OCI-LY1 (cell line): ENCODE measurements around the gene ACVR1C.
A peak's percentile ranks its signal among the peaks of the same experiment; 100 is the strongest.

Experiments used
- H2AFZ ChIP-seq: fragments of 200-600 bp; sonication (generic), shearing (Covaris generic); 2 replicates; pipeline ENCODE4 v1.6.0; 2014; ENCODE audit warnings: antibody characterized with exemption, mild to moderate bottlenecking, low read length
- H3F3A ChIP-seq: fragments of 200-600 bp; sonication (generic), shearing (Covaris generic); 2 replicates; pipeline ENCODE4 v1.6.0; 2014; ENCODE audit warnings: mild to moderate bottlenecking, antibody characterized with exemption, low read length, moderate library complexity; ENCODE audit not compliant: insufficient read depth
- H3K27ac ChIP-seq: fragments of 200-600 bp; sonication (generic); 2 replicates; pipeline ENCODE4 v1.5.1; 2014; ENCODE audit warnings: low read length, mixed run types, mild to moderate bottlenecking, low read depth; ENCODE audit not compliant: poor library complexity, severe bottlenecking
- H3K27me3 ChIP-seq: fragments of 200-600 bp; sonication (generic); 2 replicates; pipeline ENCODE4 v1.6.0; 2014; ENCODE audit warnings: antibody characterized with exemption, mild to moderate bottlenecking, low read length, moderate library complexity; ENCODE audit not compliant: insufficient read depth
- H3K36me3 ChIP-seq: fragments of 200-600 bp; sonication (generic); 2 replicates; pipeline ENCODE4 v1.6.1; 2014; ENCODE audit warnings: mild to moderate bottlenecking, antibody characterized with exemption, low read length, moderate library complexity, mixed read lengths; ENCODE audit not compliant: insufficient read depth
- H3K4me1 ChIP-seq: fragments of 200-600 bp; sonication (generic); 2 replicates; pipeline ENCODE4 v1.5.1; 2014; ENCODE audit warnings: mild to moderate bottlenecking, low read length, moderate library complexity; ENCODE audit not compliant: insufficient read depth, severe bottlenecking
- H3K4me2 ChIP-seq: fragments of 200-600 bp; sonication (generic), shearing (Covaris generic); 2 replicates; pipeline ENCODE4 v1.6.1; 2014; ENCODE audit warnings: low read length
- H3K4me3 ChIP-seq: fragments of 200-600 bp; sonication (generic); 2 replicates; pipeline ENCODE4 v1.5.1; 2014; ENCODE audit warnings: low read length, low read depth, mild to moderate bottlenecking, mixed read lengths; ENCODE audit not compliant: poor library complexity, severe bottlenecking
- H3K79me2 ChIP-seq: fragments of 200-600 bp; shearing (Covaris generic); 2 replicates; pipeline ENCODE4 v1.6.1; 2016; ENCODE audit warnings: mixed run types, low read length, mixed read lengths; ENCODE audit not compliant: insufficient read depth
- H3K9ac ChIP-seq: fragments of 200-600 bp; sonication (generic), shearing (Covaris generic); 2 replicates; pipeline ENCODE4 v1.6.1; 2014; ENCODE audit warnings: mild to moderate bottlenecking, low read length, mixed read lengths
- H3K9me2 ChIP-seq: fragments of 200-600 bp; sonication (generic), shearing (Covaris generic); 2 replicates; pipeline ENCODE4 v1.6.1; 2014; ENCODE audit warnings: low read depth, mild to moderate bottlenecking, low read length, mixed read lengths
- H3K9me3 ChIP-seq: fragments of 200-600 bp; shearing (Covaris generic); 2 replicates; pipeline ENCODE4 v1.6.1; 2014; ENCODE audit warnings: low read length, mixed read lengths
- H4K20me1 ChIP-seq: fragments of 200-600 bp; sonication (generic), shearing (Covaris generic); 2 replicates; pipeline ENCODE4 v1.6.0; 2016; ENCODE audit warnings: mild to moderate bottlenecking, low read length; ENCODE audit not compliant: insufficient read depth
- EZH2 ChIP-seq: fragments of 200-600 bp; sonication (generic), shearing (Covaris generic); IDR thresholded peaks from 2 replicates; pipeline ENCODE4 v1.8.0; 2017; ENCODE audit warnings: borderline replicate concordance, mixed run types, mild to moderate bottlenecking, antibody characterized with exemption, low read length, moderate library complexity, mixed read lengths
- TF ChIP-seq, protein P1 (sequence below): fragments of 200-600 bp; sonication (generic), shearing (Covaris generic); IDR thresholded peaks from 2 replicates; pipeline ENCODE4 v1.5.1; 2017; ENCODE audit warnings: mild to moderate bottlenecking, antibody characterized with exemption, low read length, moderate library complexity, mixed read lengths

The ACVR1C gene

DNA sequence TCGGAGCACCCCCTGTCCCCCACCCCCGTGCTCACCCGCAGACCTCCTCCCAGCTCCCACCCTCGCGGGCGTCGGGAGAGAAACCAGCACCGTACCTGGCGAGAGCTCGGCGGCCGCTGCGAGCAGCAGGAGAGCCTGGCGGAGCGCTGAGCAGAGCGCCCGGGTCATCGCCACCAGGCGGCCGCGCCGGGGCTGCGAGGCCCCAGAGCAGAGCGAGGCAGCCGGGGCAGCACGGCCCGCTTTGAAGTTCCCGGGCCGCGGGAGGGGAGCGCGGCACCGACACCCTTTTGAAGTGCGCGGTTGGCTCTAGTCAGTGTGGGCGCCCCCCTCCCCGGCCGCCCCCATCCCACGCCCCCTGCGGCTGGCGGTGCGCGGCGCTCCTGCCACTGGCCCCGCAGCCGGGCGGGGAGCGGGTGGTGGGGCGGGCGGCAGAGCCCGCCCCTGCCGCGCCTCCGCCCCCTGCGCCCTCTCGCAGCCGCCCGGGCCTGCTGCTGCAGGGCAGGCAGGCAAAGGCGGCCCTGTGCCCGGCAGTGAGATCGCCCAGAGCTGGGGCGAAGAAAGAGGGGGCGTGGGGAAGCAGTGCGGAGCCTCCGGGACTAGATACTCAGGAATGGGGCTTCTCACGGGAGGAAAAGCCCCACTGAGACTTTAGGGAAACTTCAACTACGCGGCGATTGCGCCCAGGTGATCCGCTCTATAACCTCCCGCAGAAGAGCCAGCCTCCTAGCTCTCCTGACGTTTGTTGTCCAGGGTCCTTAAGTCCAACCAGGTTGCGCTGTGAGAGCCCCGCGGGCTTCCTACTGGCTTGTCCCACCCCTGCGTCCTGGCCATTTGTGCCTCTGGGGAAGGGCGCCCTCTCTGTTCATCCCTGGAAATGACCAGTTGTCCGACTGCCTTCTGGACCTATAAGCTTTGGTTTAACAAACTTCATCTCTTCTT, at the start of gene ACVR1C:
TSS of gene ACVR1C (minus strand) at position 388 of the 939 bp plus-strand sequence. CDS start at position 168, 220 bp downstream.
- peak within 1 kb of the TSS; percentile 78 for H3K4me2 ChIP-seq
- no peaks in the 10 kb centered on the region for H3K9me3 ChIP-seq
- H2AFZ ChIP-seq: no peak within 1 kb of the TSS
- no peaks in the 10 kb centered on the region for H4K20me1 ChIP-seq
- peaks cover 4% of the 10 kb centered on the region for H3K4me1 ChIP-seq
- TF ChIP-seq EZH2: no peak
- TF ChIP-seq, protein P1, sequence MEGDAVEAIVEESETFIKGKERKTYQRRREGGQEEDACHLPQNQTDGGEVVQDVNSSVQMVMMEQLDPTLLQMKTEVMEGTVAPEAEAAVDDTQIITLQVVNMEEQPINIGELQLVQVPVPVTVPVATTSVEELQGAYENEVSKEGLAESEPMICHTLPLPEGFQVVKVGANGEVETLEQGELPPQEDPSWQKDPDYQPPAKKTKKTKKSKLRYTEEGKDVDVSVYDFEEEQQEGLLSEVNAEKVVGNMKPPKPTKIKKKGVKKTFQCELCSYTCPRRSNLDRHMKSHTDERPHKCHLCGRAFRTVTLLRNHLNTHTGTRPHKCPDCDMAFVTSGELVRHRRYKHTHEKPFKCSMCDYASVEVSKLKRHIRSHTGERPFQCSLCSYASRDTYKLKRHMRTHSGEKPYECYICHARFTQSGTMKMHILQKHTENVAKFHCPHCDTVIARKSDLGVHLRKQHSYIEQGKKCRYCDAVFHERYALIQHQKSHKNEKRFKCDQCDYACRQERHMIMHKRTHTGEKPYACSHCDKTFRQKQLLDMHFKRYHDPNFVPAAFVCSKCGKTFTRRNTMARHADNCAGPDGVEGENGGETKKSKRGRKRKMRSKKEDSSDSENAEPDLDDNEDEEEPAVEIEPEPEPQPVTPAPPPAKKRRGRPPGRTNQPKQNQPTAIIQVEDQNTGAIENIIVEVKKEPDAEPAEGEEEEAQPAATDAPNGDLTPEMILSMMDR: peak; percentile 63
- H3K9ac ChIP-seq: peak within 1 kb of the TSS; percentile 30; the same call in 1 of the 2 replicates
- 0 out of 2 replicates have a peak, but pooled peaks cover 5% of the 10 kb centered on the region for H3K27me3 ChIP-seq
- peak within 1 kb of the TSS; percentile 56 for H3K4me3 ChIP-seq
- no peaks in the 10 kb centered on the region for H3K79me2 ChIP-seq
- H3F3A ChIP-seq: no peaks in the 10 kb centered on the region
- H3K9me2 ChIP-seq: no peaks in the 10 kb centered on the region
- no peak within 1 kb of the TSS for H3K27ac ChIP-seq
- H3K36me3 ChIP-seq: no peaks in the 10 kb centered on the region

DNA sequence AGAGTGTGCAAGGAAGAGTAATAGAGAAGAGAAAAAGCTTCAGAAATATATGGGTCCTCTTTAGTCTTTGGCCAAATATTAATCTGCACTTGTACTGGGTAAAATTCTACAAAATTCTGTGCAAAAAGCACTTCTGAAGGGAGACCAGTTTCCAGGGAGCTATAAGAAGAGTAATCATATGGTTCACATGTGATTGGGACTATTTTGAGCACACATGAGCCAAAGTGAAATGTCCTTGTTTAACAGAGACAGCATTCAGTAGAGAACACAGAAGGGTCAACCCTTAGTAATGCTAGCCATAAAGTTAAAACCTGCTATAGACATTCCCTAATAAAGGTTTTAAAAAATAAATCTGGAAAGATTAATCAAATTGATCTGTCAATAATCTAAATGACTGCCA, 49.3 kb upstream of the ACVR1C start:
- Histone ChIP-seq H3K79me2 (no peaks in the 10 kb centered on the region), H3K4me2 (no peak overlapping the region), H3K27ac (no peak overlapping the region), H3K9me3 (no peaks in the 10 kb centered on the region), H2AFZ (no peak overlapping the region), H4K20me1 (no peaks in the 10 kb centered on the region), H3K4me1 (no peaks in the 10 kb centered on the region), H3K9me2 (no peaks in the 10 kb centered on the region), H3F3A (no peaks in the 10 kb centered on the region), H3K27me3 (no peaks in the 10 kb centered on the region), H3K36me3 (no peaks in the 10 kb centered on the region), H3K9ac (no peak overlapping the region), H3K4me3 (no peak overlapping the region)
- TF ChIP-seq, protein P1: no peak
- TF ChIP-seq EZH2: no peak

DNA sequence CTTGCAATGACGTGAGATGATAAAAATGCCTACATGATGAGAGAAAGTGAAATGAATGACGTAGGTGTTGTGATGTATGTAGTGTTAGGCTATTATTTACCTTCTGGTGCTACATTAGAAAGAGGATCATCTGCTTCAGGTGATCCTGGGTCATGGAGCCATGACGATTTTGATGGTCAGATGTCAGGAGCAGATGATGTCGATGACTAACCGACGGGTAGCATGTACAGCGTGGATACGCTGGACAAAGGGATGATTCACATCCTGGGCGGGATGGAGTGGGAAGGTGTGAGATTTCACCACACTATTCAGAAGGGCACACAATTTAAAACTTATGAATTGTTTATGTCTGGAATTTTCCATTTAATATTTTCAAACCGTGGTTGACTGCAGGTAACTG, 43.5 kb upstream of the ACVR1C start:
- no peak overlapping the region for H3K9ac ChIP-seq
- no peaks in the 10 kb centered on the region for H3K79me2 ChIP-seq
- no peak overlapping the region for H3K27ac ChIP-seq
- H3K27me3 ChIP-seq: no peaks in the 10 kb centered on the region
- H3K4me1 ChIP-seq: no peaks in the 10 kb centered on the region
- H3K36me3 ChIP-seq: no peaks in the 10 kb centered on the region
- H3K9me2 ChIP-seq: no peaks in the 10 kb centered on the region
- H2AFZ ChIP-seq: no peak overlapping the region
- TF ChIP-seq, protein P1: no peak
- TF ChIP-seq EZH2: no peak
- no peak overlapping the region for H3K4me3 ChIP-seq
- H3F3A ChIP-seq: no peaks in the 10 kb centered on the region
- no peak overlapping the region for H3K4me2 ChIP-seq
- H4K20me1 ChIP-seq: no peaks in the 10 kb centered on the region
- H3K9me3 ChIP-seq: no peaks in the 10 kb centered on the region
